ENCODE data around the gene LOXL4.

LOXL4 gene

GRCh38 chr10:98294270-98294627 is 26.3 kb upstream of the LOXL4 start:
- no peak for DNase-seq

DNA sequence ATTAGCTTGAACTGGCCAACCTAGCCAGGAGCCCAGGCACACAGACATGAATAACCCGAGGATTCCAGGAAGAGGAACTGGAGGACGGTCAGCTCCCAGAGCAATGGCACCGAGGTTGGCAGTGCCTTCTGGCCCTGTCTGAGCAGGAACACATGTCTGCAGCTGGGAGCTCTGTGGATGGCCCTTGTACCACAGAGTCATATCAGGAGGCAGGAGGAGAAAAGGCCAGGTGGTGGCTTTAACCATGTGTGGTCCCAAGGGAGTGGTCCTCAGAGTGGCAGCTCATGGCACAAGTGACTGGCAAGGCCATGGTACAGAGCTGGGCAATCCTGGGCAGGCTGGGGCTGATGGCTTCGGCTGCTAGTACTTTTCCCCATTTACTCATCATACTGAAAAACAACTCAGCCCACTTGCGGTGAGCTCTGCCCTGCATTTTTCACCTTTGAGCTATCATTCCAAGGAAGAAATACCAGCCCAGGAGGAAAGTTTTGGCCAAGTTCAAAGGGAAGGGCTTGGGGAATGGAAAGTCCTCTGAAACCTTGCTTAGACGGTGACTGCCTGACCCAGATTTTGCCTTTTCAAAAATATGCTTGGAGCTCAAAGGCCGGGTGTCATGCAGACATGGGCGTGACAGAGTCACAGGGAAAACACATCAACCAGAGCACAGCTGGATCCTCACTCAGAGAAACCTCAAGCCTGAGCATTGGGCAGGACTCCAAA is 25.7 kb upstream of the LOXL4 start:
- DNase-seq, result no peak

DNA sequence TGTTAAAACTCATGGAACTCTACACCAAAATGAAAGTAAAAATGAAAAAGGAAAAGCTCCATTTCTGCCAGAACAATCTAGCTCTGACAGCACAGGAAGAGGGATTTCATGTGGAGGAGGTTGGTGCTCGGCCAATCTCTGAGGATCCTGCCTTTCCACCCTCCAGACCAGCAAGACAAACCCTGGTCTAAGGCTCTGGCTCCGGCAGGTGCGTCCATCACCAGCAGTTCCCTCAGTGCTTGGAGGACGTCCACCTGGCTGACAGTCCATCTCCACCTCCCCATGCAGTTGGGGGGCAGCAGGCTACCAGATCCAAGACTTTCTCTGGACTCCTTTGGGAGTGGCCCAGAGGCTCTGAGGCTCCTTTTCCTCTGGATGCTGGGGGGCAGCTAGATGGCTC is 25.0 kb upstream of the LOXL4 start:
- no peak for DNase-seq

DNA sequence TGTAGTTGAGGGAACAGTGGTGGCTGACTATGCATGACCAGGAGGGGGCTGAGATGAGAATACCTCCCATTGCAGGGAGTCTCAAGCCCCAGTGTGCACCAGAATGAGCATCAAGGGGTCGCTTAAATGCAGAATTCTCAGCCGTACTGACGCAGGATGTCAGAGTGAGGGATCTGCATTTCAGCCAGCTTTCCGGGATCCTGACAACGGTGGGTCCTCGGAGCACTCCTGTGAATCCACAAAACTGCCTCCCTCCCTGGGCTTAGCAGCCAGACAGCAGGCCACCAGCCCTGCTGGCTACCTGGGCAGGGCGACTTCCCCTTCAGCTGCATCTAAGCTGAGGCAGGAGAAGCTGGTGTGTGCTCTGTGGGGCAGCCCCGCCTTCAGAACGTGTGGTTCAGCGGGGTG is 21.8 kb upstream of the LOXL4 start:
- DNase-seq, result no peak

GRCh38 chr10:98287321-98287720 is 19.3 kb upstream of the LOXL4 start:
- DNase-seq, result no peak

DNA sequence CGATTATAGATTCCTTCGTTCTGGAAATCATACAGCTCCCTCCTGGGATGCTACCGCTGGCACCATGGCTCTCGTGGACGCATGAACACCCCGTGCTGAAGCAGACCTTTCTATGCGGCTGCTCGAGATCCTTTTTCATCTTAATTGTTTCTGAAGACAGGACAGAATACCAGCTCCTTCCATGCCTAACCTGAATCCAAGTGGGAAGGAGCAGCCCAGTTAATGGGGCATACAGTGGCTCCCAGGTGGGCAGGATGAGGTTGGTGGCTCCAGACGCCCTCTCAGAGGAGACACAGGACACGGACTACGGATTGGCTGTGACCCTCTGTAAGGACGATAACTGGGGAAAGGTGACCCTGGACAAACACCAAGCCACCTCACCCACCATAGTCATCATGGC is 18.4 kb upstream of the LOXL4 start:
- DNase-seq, result no peak

- DNase-seq, result no peak
Measured at GRCh38 chr10:98285416-98285815, 17.4 kb upstream of the LOXL4 start.

- no peak for DNase-seq
Measured at GRCh38 chr10:98276311-98276710, 8.3 kb upstream of the LOXL4 start.

GRCh38 chr10:98274562-98274961 is 6.6 kb upstream of the LOXL4 start:
- no peak for DNase-seq

DNA sequence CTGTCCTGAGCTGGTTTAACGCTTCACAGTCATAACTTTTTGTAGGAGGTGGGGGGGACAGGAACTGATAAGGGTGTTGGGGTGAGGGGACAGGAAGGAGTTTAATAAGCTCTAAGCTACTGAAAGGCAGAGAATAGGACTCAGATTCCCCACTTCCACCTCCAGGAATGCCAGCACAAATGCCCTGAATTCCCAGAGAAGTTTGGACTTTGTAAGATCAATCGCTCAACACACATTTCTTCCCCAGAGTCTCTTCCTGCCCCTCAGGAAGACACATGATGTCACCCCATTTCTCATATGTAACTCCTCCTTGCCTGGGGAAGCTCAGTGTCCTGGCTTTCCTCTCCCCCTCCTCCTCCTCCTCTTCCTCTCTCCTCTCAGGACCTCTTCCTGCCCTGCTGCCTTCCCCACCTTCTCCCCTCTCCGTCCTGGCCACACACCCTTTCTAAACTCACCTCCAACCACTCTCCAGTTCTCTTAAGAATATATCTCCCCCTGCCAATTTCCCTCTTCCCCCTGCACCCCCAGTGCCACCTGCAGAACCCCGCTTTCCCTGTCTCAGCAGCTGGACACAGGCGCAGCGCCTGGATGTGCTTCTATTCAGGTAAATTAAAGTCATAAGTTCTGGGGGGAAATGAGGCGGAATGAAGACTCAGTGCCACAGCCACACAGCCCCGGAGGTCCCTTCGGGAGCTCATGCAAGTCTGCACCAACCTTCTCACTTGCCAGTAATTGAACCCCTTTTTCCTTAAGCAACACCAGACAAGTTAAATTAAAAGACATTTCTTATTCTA is 5.3 kb upstream of the LOXL4 start:
- DNase-seq, result no peak

- no peak for DNase-seq
Measured at GRCh38 chr10:98272656-98273055, 4.7 kb upstream of the LOXL4 start.

DNA sequence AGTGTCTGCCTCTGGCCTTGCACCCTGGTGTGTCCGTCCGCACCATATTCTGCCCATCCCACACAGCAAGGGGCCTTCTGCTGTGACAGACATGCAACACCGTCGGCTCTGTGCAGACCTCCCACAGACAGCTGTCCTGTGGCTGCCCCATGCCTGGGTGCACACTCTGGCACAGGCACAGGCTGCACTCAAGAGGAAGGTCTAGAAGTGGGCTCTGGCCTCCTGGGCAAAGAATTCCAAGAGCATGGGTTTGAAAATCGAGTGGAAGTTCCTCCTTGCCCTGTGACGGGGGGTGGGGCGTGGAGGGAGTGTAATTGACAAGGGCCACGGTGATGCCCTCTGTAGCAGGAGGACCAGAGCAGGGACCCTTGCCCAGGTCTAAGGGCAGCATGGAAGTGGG is 4.3 kb upstream of the LOXL4 start:
- DNase-seq, result no peak

- no peak for DNase-seq
Measured at GRCh38 chr10:98270786-98271185, 2.8 kb upstream of the LOXL4 start.

GRCh38 chr10:98270073-98270740 is 2.2 kb upstream of the LOXL4 start:
- no peak for DNase-seq

DNA sequence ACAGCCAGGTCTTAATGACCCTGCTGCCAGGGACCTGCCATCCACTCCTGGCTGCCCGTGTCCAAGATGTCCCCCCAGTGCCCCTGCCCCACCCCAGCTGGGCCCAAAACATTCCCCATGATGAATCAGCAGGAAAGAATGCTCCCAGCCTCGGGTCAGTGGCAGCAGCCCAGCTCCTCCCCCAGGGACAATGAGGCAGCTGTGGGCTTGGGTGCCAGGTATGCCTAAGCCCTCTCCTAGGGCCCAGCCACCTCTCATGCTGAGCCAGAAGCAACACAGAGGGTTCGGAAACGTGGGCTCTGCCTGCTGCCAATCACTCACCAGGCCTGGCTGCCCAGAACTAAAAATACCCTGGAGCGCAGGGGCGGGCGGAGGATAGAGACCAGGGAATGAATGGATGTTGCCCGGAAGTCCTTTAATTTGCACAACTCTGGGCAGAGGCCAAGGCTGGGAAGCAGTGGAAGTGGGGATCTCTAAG is 1.5 kb upstream of the LOXL4 start:
- no peak for DNase-seq

GRCh38 chr10:98268694-98269431 is 869 bp upstream of the LOXL4 start:
- DNase-seq, result no peak

- no peak for DNase-seq
Measured at GRCh38 chr10:98267069-98267893, 713 bp downstream of the LOXL4 start.

DNA sequence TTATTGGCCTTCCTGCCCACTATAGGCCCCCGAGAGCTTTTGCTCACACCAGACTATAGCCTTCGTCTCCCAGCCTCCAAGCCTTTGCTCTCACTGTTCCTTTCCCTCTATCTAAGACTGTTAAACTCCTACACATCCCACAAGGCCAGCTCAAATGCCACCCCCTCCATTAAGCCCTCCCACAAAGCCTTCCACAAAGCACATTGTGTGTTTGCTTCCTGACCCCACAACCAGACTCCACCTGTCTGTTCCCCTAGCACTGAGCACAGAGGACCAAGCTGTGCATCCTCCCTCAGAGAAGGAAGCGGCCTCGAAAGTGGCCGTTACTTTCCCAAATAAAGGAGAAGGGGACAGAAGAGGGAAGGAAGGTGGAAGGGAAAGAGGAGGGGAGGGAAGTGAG is 1.3 kb downstream of the LOXL4 start:
- DNase-seq, result no peak

- DNase-seq, result no peak
Measured at GRCh38 chr10:98265403-98266378, 2.3 kb downstream of the LOXL4 start.

DNA sequence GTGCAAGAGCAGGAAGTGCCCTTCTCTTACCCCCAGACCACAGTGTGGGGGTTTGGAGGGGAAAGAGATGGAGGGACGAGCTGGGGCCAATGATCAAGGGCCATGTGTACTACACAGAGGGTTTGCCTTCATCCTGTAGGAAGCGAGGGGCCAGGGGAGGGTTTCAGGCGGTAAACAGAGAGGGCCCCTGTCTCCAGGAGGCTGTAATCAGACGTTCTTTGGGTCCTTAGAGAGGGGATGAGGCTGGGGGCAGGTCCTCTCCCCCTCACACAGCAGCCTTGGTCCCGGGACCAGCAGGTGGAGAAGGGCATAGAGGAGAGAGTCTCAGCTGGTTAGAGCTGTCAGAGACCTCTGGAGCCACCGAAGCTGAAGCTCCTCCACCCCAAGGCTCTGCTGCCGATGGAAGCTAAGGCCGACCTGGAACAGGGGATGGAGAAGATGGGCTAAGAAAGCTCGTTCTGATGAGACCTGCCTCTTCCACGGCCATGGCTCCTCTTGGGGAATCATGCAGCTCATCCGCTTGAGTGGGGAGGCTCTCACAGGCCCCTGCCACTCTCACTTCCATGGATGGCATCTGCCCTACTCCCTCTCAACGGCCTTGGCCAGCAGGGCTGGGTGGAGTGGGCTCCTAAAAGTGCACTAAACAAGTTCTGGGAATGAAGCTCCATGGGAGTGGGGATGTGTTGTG is 3.5 kb downstream of the LOXL4 start:
- no peak for DNase-seq
